Stimulated activated CD4-positive, alpha-beta T cell treated with anti-CD3 and anti-CD28 coated beads, Interleukin-12 subunit alpha, Interleukin-12 subunit beta, amount 100 ng/mL, for 24 hours (primary cell): ENCODE data around the gene ERC1.
"Not testable (repeated sequence)": the region's sequence is repeated elsewhere in the genome, so short reads cannot be mapped to it uniquely, and the experiment has no call there.

ENCODE experiments used
- DNase-seq, 2 experiments: peaks; one replicate each; pipeline ENCODE4 v3.0.0-alpha.2; 2020; ENCODE audit warnings: low read depth in 2 of 2

ERC1 gene

DNA sequence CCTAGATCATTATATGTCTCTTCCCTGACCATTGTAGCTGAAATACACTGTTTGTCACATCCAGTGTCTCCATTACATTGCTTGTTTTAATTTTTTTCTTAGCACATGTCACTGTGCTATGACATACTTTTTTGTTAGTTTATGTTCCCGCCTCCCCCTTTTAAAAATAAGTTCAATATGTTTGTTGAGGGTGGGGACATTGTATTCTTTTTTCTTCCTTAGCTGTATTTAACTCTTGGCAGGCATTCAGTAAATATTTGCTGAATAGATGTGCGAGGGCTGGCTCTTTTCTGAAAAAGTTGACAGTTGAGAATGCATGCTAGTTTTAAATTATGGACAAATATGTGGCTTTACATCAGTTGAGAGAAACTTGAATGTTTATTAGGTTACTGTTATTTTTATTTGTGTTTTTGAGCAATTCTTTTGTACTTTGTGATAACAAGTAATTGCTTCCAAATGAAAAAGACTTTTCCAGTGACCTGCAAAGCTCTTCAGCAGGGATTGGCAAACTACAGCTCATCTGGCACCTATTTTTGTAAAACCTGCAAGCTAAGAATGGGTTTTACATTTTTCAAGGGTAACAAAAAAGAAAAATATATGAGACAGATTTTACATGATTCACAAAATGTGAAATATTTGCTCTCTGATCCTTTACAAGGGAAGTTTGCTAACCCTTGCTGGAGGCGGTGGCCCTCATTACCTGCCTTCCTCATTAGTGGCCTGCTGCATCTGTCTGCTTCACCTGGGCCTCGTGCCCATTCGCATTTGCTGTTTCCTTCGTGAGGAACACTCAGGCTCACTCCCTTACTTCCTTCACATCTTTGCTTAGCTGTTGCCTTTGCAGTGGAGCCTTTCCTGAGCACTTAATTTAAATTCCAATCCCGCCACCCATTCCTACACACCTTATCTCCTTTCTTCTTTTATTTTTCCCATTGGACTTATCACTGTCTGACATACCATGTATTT lies 229.4 kb downstream of the ERC1 start:
- DNase-seq: no peak

DNA sequence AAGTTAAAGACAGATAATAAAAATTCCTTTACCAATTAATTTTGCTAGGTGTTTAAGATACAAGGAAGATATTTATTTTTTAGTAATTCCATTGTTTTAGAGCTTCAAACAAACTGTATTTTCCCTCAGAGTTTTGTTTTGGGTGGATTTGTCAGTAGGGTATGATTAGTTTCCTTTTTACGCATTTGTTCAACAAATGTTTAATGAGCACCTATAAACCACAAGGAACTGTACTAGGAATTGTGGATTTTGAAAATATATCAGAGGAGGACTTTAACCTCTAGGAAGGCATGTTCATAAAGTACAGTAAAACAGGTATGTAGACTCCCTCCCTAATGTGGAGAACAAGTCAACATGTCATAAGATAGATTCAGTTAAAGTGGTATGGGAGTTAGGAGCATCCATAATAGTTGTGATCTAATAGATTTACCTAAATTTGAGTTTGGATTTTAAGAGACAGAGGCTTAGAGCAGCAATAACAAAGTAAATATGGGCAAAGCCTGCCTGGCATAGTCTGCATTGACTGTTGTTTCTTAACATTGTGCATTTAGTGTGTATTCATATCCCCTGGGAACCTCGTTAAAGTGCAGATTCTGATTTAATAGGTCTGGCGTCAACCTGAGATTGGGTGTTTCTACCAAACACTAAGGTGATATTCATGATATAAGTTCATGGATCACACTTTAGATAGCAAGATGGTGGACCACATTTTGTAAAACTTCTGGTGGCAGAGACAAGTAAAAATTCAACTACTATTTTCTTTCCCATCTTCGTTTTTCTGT lies 232.0 kb downstream of the ERC1 start:
- no peak for DNase-seq

DNA sequence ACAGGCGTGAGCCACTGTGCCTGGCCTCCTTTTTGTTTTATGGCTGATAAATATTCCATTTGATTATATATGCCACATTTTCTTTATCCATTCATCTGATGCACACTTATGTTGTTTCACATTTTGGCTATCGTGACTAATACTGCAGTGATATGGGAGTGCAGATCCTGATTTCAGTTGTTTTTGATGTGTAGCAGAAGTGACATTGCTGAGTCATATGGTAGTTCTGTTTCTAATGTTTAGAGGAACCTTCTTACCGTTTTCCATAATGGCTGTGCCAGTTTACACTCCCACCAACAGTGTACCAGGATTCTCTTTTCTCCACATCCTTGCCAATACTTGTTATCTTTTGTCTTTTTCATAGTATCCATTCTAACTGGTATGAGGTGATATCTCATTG lies 235.9 kb downstream of the ERC1 start:
- no peak for DNase-seq

DNA sequence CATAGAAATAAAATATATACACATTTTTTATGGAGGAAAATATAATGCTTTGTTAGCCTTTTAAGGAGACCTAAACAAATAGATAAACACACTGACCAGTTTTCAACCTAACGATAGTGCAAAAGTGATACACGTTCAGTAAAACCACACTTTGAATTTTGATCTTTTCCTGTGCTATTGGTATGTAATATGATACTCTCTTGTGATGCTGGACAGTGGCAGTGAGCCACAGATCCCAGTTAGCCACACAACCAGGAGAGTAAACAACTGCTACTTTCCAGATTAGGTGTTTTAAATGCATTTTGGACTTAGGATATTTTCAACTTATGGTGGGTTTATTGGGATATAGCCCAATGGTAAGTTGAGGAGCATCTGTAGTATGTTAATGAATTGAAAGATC lies 243.1 kb downstream of the ERC1 start:
- DNase-seq: no peak

DNA sequence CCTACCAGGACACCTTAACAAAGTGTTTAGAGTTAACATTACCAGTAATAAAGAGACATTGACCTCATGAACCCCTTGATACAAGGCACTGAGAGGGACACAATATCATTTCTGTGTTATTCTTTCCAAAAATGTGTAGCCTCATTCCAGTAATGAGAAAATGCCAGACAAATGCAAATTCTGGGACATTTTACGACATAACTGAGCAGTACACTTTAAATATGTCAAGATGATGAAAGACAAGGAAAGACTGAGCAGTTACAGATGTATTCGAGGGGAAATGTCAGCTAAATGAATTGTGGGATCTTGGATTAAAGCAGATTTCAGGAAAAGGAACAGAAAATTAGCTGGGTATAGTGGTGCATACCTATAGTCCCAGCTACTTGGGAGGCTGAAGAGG lies 255.6 kb downstream of the ERC1 start:
- DNase-seq: no peak

DNA sequence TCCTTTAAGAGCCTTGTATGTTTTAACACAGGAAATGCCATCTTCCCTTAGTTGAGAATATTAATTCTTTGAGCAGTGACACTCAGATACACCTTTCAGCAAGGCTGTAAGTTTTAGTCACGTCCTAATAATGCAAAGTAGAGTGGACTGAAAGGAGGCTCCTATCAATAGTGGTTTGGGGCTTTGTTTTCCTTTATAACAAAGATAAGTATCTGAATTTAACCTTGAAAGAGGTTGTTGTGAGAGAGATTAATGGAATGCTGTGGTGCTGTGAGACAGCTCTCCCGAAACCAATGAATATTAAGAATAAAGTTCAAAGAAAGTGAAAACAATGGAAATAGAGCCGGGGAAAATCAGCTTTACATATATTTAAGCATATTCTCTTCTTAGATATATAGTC lies 259.6 kb downstream of the ERC1 start:
- no peak for DNase-seq

DNA sequence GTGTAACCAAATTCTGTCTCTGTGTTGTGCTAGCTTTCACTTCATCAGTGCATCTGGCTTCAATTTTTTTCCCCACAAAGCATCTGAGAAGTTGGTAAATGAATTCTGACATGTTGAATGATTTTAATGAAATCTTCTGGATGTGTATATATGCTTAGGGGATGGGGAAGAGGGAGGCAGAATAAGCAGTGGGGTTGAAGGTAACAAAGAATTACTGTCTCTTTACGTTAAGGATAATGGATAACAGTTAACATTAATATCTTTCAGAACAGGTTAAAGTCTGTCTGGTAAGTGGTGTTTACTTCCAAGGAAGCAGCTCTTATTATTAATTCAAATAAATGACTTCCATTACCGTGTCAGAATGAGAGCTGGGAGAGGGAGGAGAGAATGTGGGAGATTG lies 261.7 kb downstream of the ERC1 start:
- no peak for DNase-seq

DNA sequence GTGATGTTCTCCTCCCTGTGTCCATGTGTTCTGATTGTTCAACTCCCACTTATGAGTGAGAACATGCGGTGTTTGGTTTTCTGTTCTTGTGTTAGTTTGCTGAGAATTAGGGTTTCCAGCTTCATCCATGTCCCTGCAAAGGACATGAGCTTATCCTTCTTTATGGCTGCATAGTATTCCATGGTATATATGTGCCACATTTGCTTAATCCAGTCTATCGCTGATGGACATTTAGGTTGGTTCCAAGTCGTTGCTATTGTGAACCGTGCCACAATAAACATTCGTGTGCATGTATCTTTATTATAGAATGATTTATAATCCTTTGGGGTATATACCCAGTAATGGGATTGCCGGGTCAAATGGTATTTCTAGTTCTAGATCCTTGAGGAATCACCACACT lies 264.1 kb downstream of the ERC1 start:
- not testable (repeated sequence) for DNase-seq

DNA sequence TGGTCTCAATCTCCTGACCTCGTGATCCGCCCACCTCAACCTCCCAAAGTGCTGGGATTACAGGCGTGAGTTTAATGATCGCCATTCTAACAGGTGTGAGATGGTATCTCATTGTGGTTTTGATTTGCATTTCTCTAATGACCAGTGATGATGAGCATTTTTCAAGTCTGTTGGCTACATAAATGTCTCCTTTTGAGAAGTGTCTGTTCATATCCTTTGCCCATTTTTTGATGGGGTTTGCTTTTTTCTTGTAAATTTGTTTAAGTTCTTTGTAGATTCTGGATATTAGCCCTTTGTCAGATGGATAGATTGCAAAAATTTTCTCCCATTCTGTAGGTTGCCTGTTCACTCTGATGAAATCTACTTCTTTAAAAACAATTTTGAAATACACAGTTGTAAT lies 264.8 kb downstream of the ERC1 start:
- DNase-seq: not testable (repeated sequence)

DNA sequence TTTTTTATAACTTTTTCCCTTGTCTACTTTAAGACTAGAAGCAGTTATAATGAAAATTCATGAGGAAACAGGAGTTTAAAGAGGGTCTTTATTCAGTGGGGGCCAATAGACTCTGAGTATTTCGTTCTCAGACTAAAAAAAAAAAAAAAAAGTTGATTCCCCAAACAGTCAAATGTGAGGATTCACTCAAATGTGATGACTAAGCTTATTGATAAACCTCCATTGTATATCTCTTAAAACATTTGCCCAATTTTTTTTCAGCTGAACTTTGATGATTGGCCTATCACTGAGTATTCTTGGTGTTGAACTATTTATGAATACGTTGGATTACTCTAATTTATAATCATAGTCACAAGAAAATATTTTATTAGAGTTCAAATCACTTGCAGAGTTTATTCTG lies 265.3 kb downstream of the ERC1 start:
- no peak for DNase-seq

DNA sequence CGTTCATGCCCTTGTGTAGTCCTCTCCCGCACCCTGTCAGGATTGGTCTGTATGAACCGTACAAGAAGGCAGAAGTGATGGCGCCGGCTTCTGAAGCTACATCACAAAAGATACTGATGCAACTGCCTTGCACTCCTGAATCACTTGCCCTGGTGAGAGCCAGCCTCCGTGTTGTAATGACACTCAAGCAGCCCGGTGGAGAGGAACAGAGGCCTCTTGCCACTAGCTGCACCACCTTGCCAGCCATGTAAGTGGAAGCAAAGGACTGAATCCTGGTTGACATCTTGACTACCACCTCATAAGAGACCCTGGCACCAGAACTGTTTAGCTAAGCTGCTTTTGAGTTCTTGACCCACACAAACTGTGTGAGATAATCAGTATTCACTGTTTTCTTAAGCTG lies 266.0 kb downstream of the ERC1 start:
- no peak for DNase-seq

DNA sequence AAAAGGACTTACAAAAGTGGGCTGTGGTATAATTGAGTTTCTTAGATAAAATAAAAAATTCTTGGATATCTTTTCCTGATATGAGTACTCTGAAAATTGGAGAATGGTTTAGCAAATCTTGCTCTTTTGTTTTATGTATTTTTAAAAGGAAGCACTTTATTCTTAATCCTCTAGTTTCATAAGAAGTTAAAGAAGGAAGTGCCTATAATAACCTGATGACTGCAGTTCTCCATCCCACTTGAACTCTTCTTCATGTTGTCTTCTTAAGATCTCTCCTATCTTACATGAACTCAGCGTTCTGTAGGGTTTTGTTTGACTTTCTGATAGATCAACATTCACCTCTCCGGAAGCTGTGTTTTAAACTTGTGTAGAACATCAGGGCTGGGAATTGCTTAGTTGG lies 271.0 kb downstream of the ERC1 start:
- no peak for DNase-seq

DNA sequence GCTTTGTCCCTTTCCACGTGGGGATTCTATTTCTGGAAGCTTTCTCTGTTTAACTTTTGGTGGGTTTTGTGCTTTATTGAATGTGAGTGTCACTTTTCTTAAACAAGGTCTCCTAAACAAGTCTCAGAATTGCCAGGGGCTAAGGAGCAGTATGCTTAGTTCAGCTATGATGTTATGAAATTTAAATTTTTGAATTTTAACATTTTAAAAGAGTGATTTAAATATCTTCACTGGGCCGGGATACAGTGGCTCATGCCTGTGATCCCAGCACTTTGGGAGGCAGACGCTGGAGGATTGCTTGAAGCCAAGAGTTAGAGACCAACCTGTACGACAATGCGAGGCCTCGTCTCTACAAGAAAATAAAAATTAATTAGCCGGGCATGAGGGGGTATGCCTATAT lies 276.2 kb downstream of the ERC1 start:
- no peak for DNase-seq

DNA sequence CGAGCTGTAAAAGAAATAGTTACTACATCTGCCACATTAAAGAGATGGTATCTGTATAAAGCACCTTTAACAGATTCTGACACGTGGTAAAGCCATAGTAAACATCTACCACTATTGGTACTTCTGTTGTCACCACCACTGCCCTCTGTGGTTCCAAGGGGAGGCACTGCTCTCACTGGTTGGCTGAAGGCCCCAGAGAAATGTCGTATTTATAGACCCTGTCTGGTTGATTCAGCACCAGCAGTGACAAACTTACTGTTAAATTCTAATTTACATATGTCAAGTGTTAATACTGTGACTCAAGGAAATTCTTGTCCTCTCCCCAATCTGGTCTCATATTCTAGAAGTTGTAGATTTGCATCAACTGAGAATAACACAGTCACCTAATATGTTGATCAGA lies 281.1 kb downstream of the ERC1 start:
- DNase-seq: no peak

DNA sequence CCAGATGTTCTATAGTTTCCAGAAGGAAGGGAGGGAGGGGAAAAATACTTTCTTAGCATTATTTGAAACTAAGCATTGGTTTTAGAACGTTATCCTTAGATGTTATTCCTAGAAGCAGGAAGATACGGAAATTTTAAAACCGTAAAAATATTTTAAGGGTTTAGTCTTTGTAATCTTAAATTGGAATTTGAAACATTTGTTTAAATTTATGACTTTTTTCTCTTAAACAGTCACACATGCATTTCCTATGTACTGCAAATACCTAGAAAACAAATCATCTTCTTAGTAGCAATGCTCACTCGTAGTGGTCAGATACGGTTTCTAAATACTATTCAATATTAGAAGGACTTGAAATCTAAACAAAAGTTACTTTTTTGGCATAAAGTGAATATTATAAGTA lies 282.0 kb downstream of the ERC1 start:
- DNase-seq: no peak

DNA sequence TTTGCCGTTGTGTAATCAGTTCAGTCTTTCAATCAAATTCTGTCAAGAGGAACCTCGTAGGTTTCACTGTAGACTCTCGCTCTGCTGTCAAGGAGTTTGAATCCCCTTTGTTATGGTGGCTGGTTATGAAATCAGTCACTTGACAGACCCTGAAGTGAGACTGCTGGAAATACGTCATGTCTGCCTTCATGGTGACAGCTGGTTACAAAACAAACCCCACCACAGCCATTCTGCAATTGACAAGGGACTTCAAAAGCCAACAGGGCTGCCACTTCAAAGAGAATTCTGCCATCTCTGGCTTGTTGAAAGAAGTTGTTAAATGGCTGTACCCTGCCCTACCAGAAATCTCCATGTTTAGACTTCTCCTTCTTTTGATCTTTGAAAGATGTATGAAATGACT lies 286.9 kb downstream of the ERC1 start:
- no peak for DNase-seq

DNA sequence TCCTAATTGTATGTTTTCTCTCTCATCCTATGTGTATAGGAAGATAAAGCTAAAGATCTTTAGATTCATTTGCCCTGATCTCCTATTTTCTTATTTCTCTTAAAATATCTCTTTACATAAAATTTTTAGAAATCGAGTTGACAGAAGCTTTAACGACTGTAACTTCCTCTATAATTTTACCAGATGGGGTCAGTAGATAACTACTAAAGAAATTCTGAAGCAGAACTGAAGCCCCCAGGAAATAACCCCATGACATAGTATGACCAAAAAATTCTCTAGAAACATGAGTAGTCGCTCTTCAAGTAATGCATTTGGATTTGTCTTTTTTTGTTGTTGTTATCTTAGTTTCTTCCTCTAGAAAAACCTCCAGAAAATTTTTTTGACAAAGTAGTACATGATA lies 288.0 kb downstream of the ERC1 start:
- DNase-seq: no peak

DNA sequence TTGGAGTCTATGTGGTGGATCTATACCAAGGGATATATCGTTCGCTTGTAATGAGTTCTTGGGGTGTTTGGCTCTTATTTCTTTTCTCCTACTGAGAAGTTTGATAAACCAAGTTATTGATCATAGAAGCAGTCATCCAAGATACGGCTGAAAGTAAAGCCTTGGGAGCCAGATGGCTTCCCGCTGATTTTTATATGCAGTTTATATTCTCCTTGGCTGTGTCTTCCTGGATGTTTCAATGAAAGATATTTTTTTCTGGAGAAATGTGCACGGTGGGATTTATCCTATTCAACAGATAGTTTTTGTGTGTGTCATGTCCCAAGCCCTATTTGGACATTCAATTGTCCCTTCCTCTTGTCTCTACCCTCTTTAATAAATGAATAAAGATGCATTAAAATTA lies 289.0 kb downstream of the ERC1 start:
- no peak for DNase-seq

DNA sequence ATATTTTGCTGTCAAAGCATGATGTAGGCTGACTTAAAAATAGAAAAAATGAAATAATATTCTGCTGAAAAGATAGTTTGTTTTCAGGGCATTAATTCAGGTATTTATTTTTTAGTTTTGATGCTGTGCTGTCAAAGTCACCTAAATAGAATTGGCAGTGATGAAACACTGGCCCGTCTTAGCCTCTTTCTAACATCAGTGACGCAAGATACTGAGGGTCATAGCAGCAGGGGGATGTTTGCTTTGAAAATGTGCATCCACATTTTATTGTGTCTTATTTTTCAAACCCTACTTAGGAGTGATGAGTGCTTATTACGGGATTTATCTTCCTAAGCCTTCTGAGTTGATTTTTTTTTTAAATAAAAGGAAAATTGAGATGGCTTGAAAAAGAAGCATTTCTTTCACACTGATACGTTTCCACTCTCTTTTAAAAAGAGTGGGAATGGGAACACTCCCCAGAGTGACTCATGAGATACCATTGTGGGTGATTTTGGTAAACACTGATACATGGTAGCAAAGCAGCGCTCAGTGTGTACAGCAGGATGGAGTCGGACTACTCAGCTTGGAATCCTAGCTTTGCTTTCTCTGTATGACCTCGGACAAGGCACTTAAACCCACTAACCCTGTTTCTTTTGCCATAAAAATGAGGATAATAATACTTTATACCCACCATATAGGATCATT lies 290.8 kb downstream of the ERC1 start:
- no peak for DNase-seq

DNA sequence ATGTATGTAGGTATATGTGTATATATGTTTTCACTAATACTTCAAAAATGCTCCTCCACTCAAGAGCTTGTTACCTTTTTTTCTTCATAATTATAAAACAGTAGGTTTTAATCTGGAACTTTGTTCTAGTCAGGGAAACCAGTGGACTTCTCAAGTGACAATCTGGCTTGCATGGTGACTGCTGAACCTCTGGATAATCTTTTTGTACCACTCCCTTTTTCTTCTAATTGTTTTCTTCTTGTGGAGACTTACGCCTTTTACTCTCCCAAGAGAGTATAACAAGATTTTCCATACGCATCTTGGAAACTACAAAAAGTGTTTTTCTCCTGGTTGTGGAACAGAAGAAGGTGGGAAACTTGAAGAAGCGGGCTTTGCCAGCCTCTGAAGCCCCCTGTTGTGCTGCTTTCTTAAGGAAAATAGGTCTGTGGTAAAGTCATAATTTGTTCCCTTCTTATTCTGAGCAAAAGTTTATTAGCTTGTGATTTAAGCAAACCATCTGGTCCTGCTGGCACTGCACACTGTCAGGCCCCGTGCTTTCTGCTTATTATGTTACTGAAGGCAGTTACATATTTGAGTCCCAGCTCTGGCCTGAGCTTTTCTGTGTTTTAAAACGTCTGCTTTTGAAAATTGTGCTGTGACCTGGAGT lies 291.8 kb downstream of the ERC1 start:
- no peak for DNase-seq

DNA sequence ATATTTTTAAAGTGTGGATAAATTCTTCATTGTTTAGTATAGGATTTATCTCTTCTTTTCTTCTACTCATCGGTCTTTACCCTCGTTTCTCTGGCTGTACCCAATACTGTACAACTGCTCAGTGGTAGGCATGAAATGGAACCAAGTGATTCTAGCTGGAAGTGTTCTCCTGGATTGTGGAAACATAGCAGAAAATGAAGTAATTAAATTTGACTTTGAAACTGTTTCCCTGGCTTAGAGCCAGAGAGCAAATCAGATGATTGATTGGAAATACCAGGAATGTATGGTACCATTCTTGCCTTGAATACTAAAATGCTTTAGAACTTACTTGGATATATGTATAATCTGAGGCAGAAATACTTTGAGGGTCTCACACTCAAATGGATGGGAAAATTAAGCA lies 292.3 kb downstream of the ERC1 start:
- DNase-seq: no peak

DNA sequence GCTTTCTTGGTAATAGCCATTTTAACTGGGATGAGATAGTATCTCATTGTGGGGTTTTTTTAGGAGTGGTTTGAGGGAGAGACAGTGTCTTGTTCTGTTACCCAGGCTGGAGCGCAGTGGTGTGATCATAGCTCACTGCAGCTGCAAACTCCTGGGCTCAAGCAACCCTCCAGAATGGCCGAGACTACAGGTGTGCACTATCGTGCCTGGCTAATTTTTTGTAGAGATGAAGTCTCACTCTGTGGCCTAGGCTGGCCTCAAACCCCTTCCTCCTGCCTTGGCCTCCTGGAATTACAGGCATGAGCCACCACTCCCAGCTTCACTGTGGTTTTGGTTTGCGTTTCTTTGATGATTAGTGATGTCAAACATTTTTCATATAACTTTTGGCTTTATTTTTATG lies 293.6 kb downstream of the ERC1 start:
- no peak for DNase-seq
